ENCODE measurements around the gene UGT2B7. TPM values are rescaled to one million over a fixed set of nuclear protein-coding genes. Genes with fewer than 3 reads are reported as not detected.

The UGT2B7 gene
- total RNA-seq, 4 donors from 2014 or later, result 0.58 to 22.2 (median 2.0) TPM; not detected in 1

DNA sequence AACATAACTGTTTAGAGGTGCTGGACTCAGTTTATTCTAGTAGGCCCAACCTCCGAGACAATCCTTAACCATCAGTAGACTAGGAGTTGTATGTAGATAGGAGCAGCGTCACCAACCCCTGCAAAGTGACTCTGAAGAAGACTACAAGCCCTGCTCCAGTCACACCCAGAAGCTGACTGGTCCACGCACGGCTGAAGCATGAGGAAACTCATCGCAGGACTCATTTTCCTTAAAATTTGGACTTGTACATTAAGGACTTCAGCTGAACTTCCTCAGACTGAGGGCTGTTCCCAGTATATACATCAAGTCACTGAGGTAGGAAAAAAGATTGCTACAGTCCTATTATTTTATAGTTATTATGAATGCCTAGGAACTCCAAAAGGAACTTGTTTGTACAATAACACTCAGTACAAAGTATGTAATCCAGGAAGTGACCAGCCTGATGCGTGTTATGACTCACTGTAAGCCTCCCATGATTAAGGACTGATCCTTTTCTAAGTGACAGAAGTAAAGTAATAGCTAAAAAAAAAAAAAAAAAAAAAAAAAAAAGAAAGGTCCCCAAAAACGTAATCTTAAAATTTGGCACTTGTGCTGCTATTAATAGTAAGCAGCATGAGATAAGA lies 41.6 kb upstream of the UGT2B7 start:
- H3K9me3 ChIP-seq, result no peaks in the 10 kb centered on the region
- no peak overlapping the region for H3K4me3 ChIP-seq
- intact Hi-C loops (cut with DNase I; ENCODE audit: low total_unique reads), result no loop called here
- TF ChIP-seq CTCF (IDR thresholded peaks at IDR 0.05) (no peak), POLR2A (IDR thresholded peaks at IDR 0.05) (no peak)
- no peaks in the 10 kb centered on the region for H3K4me1 ChIP-seq
- no peak overlapping the region for H3K27ac ChIP-seq
- no peaks in the 10 kb centered on the region for H3K36me3 ChIP-seq
- no peak for DNase-seq
- no peaks in the 10 kb centered on the region for H3K27me3 ChIP-seq

DNA sequence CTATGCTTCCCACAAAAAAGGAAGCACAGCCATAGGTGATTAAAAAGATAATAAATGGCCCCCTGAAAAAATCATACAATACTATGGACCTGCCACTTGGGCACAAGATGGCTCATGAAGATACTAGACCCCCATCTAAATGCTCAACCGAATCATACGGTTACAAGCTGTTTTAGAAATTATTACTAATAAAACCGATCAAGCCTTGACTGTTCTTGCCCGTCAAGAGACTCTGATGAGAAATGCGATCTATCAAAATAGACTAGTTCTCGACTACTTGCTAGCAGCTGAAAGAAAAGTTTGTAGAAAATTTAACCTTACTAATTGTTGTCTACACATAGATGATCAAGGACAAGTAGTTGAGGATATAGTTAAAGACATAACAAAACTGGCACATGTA lies 40.1 kb upstream of the UGT2B7 start:
- Histone ChIP-seq H3K27me3 (no peaks in the 10 kb centered on the region), H3K4me3 (no peak overlapping the region), H3K27ac (no peak overlapping the region), H3K36me3 (no peaks in the 10 kb centered on the region), H3K4me1 (no peaks in the 10 kb centered on the region), H3K9me3 (no peaks in the 10 kb centered on the region)
- DNase-seq, result no peak
- TF ChIP-seq POLR2A (IDR thresholded peaks at IDR 0.05) (no peak), CTCF (IDR thresholded peaks at IDR 0.05) (no peak)
- intact Hi-C loops (cut with DNase I; ENCODE audit: low total_unique reads), result no loop called here

DNA sequence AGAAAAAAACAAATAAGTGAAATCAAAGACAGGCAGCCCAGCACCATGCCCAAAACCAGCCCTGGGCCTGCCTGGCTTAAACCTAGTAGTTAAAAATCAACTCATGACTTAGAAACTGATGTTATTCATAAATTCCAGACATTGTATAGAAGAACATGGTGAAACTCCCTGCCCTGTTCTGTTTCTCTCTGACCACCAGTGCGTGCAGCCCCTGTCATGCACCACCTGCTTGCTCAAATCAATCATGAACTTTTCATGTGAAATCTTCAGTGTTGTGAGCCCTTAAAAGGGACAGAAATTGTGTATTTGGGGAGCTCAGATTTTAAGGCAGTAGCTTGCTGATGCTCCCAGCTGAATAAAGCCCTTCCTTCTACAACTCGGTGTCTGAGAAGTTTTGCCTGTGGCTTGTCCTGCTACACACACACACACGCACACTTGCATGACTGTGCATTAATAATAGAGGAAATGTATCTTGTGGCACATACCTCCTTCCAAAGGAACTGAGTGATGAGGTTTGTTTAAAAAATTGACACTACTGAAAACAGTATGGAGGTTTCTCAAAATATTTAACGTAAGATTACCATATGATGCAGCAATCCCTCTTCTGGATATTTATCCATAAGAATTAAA lies 39.2 kb upstream of the UGT2B7 start:
- no peak for DNase-seq
- intact Hi-C loops (cut with DNase I; ENCODE audit: low total_unique reads), result no loop called here
- no peaks in the 10 kb centered on the region for H3K36me3 ChIP-seq
- H3K9me3 ChIP-seq, result no peaks in the 10 kb centered on the region
- no peaks in the 10 kb centered on the region for H3K4me1 ChIP-seq
- H3K27ac ChIP-seq, result no peak overlapping the region
- no peaks in the 10 kb centered on the region for H3K27me3 ChIP-seq
- H3K4me3 ChIP-seq, result no peak overlapping the region
- TF ChIP-seq CTCF (IDR thresholded peaks at IDR 0.05), result no peak
- no peak for TF ChIP-seq POLR2A (IDR thresholded peaks at IDR 0.05)

DNA sequence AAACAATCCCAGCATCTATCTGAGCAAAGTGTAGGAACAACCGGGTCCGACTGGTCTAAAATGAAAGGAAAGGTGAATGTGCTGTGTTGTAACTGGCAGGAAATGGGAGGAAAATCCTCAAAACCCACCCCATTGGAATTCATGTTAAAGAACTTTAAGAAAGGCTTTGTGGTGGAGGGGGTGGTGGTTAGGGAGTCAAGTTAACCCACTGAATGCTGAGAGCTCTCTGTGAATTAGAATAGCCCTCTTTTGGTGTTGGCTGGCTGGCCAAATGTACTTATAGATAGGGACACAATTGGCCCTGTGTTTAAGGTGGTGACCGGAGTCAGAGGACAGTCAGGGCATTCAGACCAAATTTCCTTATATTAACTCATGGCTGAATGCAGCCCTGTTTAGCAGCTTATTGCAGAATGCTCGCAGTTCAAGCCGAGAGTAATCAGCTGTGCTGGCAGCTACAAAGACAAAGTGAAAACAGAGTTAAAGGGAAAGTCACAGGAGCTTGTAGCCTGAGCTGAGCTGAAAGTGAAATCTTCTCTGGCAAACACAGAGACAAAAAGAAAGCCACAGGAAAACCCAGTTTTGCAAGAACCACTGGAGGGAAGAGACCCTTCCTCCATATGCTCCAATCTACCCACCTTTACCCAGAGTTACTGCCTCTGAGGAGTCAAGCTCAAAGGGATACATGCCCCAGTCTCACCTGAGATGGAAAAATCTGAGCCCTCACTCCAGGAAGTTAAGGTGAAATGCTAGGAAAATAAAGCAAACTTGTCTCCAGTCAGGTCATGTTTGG lies 38.5 kb upstream of the UGT2B7 start:
- no peak for DNase-seq
- H3K27ac ChIP-seq, result no peak overlapping the region
- no peaks in the 10 kb centered on the region for H3K9me3 ChIP-seq
- no peaks in the 10 kb centered on the region for H3K4me1 ChIP-seq
- no peaks in the 10 kb centered on the region for H3K36me3 ChIP-seq
- H3K4me3 ChIP-seq, result no peak overlapping the region
- TF ChIP-seq CTCF (IDR thresholded peaks at IDR 0.05) (no peak), POLR2A (IDR thresholded peaks at IDR 0.05) (no peak)
- intact Hi-C loops (cut with DNase I; ENCODE audit: low total_unique reads), result no loop called here
- H3K27me3 ChIP-seq, result no peaks in the 10 kb centered on the region

All from uterus (tissue), 4 donors.